HepG2 (cell line): ENCODE measurements around the gene GGNBP2. TPM values are rescaled to one million over a fixed set of nuclear protein-coding genes. Genes with fewer than 3 reads are reported as not detected.

Experiments used
- CCDC6 ChIP-seq: sonication (generic); formaldehyde crosslinking; IDR thresholded peaks from 2 replicates; pipeline ENCODE4 v1.8.1; 2022; ENCODE audit warnings: mild to moderate bottlenecking, missing genetic modification reagents, moderate library complexity
- HMGA1 ChIP-seq: sonication (generic); formaldehyde crosslinking; conservative IDR thresholded peaks from 2 replicates; pipeline ENCODE4 v1.4.0; 2020; ENCODE audit warnings: missing genetic modification reagents
- MAF1 ChIP-seq: sonication (generic); formaldehyde crosslinking; IDR thresholded peaks from 2 replicates; pipeline ENCODE4 v1.5.0; 2020; ENCODE audit warnings: missing genetic modification reagents, borderline replicate concordance
- MAFF ChIP-seq: IDR thresholded peaks from 2 replicates; pipeline ENCODE4 v1.6.1; 2011; ENCODE audit warnings: low read depth, low read length, improper control_type of control experiment
- MTA3 ChIP-seq: sonication (generic); formaldehyde crosslinking; IDR thresholded peaks from 2 replicates; pipeline ENCODE4 v1.4.0; 2020; ENCODE audit warnings: missing genetic modification reagents
- REL ChIP-seq: sonication (generic); formaldehyde crosslinking; conservative IDR thresholded peaks from 2 replicates; pipeline ENCODE4 v1.8.0; 2022; ENCODE audit warnings: mild to moderate bottlenecking, missing genetic modification reagents, moderate library complexity
- SIX4 ChIP-seq: sonication (generic); formaldehyde crosslinking; IDR thresholded peaks from 2 replicates; pipeline ENCODE4 v1.4.0; 2020; ENCODE audit warnings: missing genetic modification reagents
- SMYD3 ChIP-seq: sonication (generic); formaldehyde crosslinking; IDR thresholded peaks from 2 replicates; pipeline ENCODE4 v1.8.1; 2023; ENCODE audit warnings: mild to moderate bottlenecking, missing genetic modification reagents
- SNAI1 ChIP-seq: sonication (generic); formaldehyde crosslinking; IDR thresholded peaks from 2 replicates; pipeline ENCODE4 v1.5.0; 2020; ENCODE audit warnings: mild to moderate bottlenecking, missing genetic modification reagents, borderline replicate concordance
- SNAPC2 ChIP-seq: sonication (generic); formaldehyde crosslinking; IDR thresholded peaks from 2 replicates; pipeline ENCODE4 v1.8.1; 2022; ENCODE audit warnings: mild to moderate bottlenecking, missing genetic modification reagents
- SOX6 ChIP-seq, 2 experiments: fragments of 450-650 bp in 1 of 2; sonication (generic) in 1 of 2; formaldehyde crosslinking in 1 of 2; IDR thresholded peaks; 2 replicates each; pipeline versions ENCODE4 v1.4.0 to v1.6.1; 2017 to 2020; ENCODE audit warnings: antibody characterized with exemption in 1 of 2, mild to moderate bottlenecking in 1 of 2, missing genetic modification reagents in 1 of 2
- SP1 ChIP-seq, 2 experiments: fragments of 450-650 bp in 1 of 2; sonication (generic) in 1 of 2; formaldehyde crosslinking in 1 of 2; IDR thresholded peaks; 2 replicates each; pipeline versions ENCODE4 v1.4.0 to v1.6.1; 2016 to 2020; ENCODE audit warnings: missing genetic modification reagents in 1 of 2
- SRSF4 ChIP-seq: fragments of 200-400 bp; formaldehyde crosslinking; IDR thresholded peaks from one replicate; pipeline ENCODE4 v1.6.1; 2018; ENCODE audit warnings: mild to moderate bottlenecking, low read depth, low read length, moderate library complexity; ENCODE audit not compliant: poor library complexity, severe bottlenecking
- SYNCRIP ChIP-seq: fragments of 200-400 bp; formaldehyde crosslinking; IDR thresholded peaks from 2 replicates; pipeline ENCODE4 v1.6.1; 2018; ENCODE audit warnings: mild to moderate bottlenecking, low read depth, low read length; ENCODE audit not compliant: insufficient read depth
- U2AF2 ChIP-seq: fragments of 200-400 bp; formaldehyde crosslinking; IDR thresholded peaks from 2 replicates; pipeline ENCODE4 v1.6.1; 2017; ENCODE audit warnings: low read depth, mild to moderate bottlenecking, low read length
- ZBTB3 ChIP-seq: sonication (generic); formaldehyde crosslinking; IDR thresholded peaks from 2 replicates; pipeline ENCODE4 v1.4.0; 2020; ENCODE audit warnings: low read depth, mild to moderate bottlenecking, moderate library complexity, missing genetic modification reagents, borderline replicate concordance
- ZMYM3 ChIP-seq: sonication (generic); formaldehyde crosslinking; IDR thresholded peaks from 2 replicates; pipeline ENCODE4 v1.5.1; 2020; ENCODE audit warnings: mild to moderate bottlenecking, missing genetic modification reagents
- ZNF343 ChIP-seq: sonication (generic); formaldehyde crosslinking; IDR thresholded peaks from 2 replicates; pipeline ENCODE4 v1.4.0; 2020; ENCODE audit warnings: mild to moderate bottlenecking, missing genetic modification reagents
- ZNF75D ChIP-seq: sonication (generic); formaldehyde crosslinking; IDR thresholded peaks from 2 replicates; pipeline ENCODE4 v1.8.1; 2023; ENCODE audit warnings: missing genetic modification reagents, mild to moderate bottlenecking, borderline replicate concordance
- ZNF782 ChIP-seq: sonication (generic); formaldehyde crosslinking; IDR thresholded peaks from 2 replicates; pipeline ENCODE4 v1.4.0; 2020; ENCODE audit warnings: missing genetic modification reagents, mild to moderate bottlenecking, borderline replicate concordance
- ZNF790 ChIP-seq: sonication (generic); formaldehyde crosslinking; IDR thresholded peaks from 2 replicates; pipeline ENCODE4 v1.8.0; 2022; ENCODE audit warnings: missing genetic modification reagents, mild to moderate bottlenecking, borderline replicate concordance
- ZSCAN9 ChIP-seq: IDR thresholded peaks from 2 replicates; pipeline ENCODE4 v1.6.1; 2016; ENCODE audit warnings: borderline replicate concordance
- polyA plus RNA-seq, 8 experiments: library from polyadenylated mRNA; depleted of rRNA in 3 of 8; stranded (reverse) in 7 of 8; unstranded in 1 of 8; fragments of >200 nt; fragmentation: Illumina TruSeq in 4 of 8; extraction: Trizol in 4 of 8; gene quantifications; 2 replicates each; pipeline versions ENCODE4 v1.2.1 to v1.2.3, GENCODE V29; 2011 to 2016; ENCODE audit warnings: low read depth in 4 of 8, missing spikeins in 1 of 8, mixed read lengths in 1 of 8; ENCODE audit not compliant: insufficient read depth in 1 of 8
- total RNA-seq, 5 experiments: library from RNA; depleted of rRNA; stranded (reverse); fragments of >200 nt; fragmentation: Illumina TruSeq; extraction: Trizol; gene quantifications; 2 replicates each; pipeline ENCODE4 v1.2.3, GENCODE V29; 2016; ENCODE audit warnings: low read depth in 1 of 5
- TF ChIP-seq, protein P1 (sequence below): sonication (generic); formaldehyde crosslinking; IDR thresholded peaks from 2 replicates; pipeline ENCODE4 v1.4.0; 2020; ENCODE audit warnings: missing genetic modification reagents, mild to moderate bottlenecking, borderline replicate concordance
- TF ChIP-seq, protein P2 (sequence below): sonication (generic); formaldehyde crosslinking; IDR thresholded peaks from 2 replicates; pipeline ENCODE4 v1.8.0; 2022; ENCODE audit warnings: missing genetic modification reagents, mild to moderate bottlenecking, moderate library complexity, borderline replicate concordance
- TF ChIP-seq, protein P3 (sequence below): sonication (generic); formaldehyde crosslinking; IDR thresholded peaks from 2 replicates; pipeline ENCODE4 v1.5.0; 2020; ENCODE audit warnings: missing genetic modification reagents, mild to moderate bottlenecking, borderline replicate concordance
- TF ChIP-seq, protein P4 (sequence below): sonication (generic); formaldehyde crosslinking; IDR thresholded peaks from 2 replicates; pipeline ENCODE4 v1.5.1; 2020; ENCODE audit warnings: mild to moderate bottlenecking, missing genetic modification reagents, borderline replicate concordance

The GGNBP2 gene
- total and polyA plus RNA-seq, 2 of the 13 experiments (the other 11 are each of a cell fraction or from before 2014, with no cell fraction given): 53.3 to 84.2 TPM

DNA sequence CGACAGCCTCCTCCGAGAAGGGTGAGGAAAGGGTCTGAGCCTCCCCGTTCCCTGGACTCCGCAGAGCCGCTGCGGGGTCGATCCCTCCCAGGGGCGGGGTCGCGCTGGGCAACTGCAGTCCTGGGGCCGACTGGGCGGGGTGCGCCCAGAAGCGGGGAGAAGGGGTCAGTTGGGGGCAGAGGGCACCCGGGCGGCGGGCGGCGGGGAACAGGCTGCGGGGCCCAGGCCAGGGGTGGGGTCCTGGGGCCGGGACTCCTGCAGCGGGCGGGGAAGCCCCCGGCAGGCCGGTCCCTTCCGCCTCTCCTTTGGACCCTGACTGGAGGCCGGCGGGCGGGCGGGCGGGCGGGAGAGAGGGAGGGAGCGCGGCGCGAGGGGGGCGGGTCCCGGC is 352 bp downstream of the GGNBP2 start (continued):
- TF ChIP-seq SNAPC2 (CRISPR knock-in tag) (no peak), SMYD3 (CRISPR knock-in tag) (0 out of 2 replicates have a peak, but pooled peaks have one; percentile 29), MAF1 (CRISPR knock-in tag) (no peak), SP1 (IDR thresholded peaks at IDR 0.05) (no peak), SP1 (CRISPR knock-in tag; IDR thresholded peaks at IDR 0.05) (no peak), REL (no peak), ZNF75D (CRISPR knock-in tag) (no peak), U2AF2 (no peak), ZNF790 (CRISPR knock-in tag) (no peak), SNAI1 (CRISPR knock-in tag) (no peak; the same call in 1 of the 2 replicates), MAFF (no peak), ZBTB3 (no peak), SYNCRIP (no peak), MTA3 (CRISPR knock-in tag) (no peak), ZSCAN9 (no peak), SOX6 (IDR thresholded peaks at IDR 0.05) (no peak), SOX6 (CRISPR knock-in tag; IDR thresholded peaks at IDR 0.05) (no peak), SIX4 (CRISPR knock-in tag) (no peak), ZNF343 (CRISPR knock-in tag) (no peak; the same call in 1 of the 2 replicates), SRSF4 (no peak), ZNF782 (CRISPR knock-in tag) (no peak), HMGA1 (CRISPR knock-in tag) (no peak), ZMYM3 (CRISPR knock-in tag) (no peak), CCDC6 (CRISPR knock-in tag) (no peak)
- TF ChIP-seq, protein P1, sequence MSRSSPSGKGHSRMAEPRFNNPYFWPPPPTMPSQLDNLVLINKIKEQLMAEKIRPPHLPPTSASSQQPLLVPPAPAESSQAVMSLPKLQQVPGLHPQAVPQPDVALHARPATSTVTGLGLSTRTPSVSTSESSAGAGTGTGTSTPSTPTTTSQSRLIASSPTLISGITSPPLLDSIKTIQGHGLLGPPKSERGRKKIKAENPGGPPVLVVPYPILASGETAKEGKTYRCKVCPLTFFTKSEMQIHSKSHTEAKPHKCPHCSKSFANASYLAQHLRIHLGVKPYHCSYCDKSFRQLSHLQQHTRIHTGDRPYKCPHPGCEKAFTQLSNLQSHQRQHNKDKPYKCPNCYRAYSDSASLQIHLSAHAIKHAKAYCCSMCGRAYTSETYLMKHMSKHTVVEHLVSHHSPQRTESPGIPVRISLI (CRISPR knock-in tag): no peak
- TF ChIP-seq, protein P2, sequence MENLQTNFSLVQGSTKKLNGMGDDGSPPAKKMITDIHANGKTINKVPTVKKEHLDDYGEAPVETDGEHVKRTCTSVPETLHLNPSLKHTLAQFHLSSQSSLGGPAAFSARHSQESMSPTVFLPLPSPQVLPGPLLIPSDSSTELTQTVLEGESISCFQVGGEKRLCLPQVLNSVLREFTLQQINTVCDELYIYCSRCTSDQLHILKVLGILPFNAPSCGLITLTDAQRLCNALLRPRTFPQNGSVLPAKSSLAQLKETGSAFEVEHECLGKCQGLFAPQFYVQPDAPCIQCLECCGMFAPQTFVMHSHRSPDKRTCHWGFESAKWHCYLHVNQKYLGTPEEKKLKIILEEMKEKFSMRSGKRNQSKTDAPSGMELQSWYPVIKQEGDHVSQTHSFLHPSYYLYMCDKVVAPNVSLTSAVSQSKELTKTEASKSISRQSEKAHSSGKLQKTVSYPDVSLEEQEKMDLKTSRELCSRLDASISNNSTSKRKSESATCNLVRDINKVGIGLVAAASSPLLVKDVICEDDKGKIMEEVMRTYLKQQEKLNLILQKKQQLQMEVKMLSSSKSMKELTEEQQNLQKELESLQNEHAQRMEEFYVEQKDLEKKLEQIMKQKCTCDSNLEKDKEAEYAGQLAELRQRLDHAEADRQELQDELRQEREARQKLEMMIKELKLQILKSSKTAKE (CRISPR knock-in tag): 0 out of 2 replicates have a peak, but pooled peaks have one; percentile 1
- TF ChIP-seq, protein P3, sequence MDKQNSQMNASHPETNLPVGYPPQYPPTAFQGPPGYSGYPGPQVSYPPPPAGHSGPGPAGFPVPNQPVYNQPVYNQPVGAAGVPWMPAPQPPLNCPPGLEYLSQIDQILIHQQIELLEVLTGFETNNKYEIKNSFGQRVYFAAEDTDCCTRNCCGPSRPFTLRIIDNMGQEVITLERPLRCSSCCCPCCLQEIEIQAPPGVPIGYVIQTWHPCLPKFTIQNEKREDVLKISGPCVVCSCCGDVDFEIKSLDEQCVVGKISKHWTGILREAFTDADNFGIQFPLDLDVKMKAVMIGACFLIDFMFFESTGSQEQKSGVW (CRISPR knock-in tag): no peak
- TF ChIP-seq, protein P4, sequence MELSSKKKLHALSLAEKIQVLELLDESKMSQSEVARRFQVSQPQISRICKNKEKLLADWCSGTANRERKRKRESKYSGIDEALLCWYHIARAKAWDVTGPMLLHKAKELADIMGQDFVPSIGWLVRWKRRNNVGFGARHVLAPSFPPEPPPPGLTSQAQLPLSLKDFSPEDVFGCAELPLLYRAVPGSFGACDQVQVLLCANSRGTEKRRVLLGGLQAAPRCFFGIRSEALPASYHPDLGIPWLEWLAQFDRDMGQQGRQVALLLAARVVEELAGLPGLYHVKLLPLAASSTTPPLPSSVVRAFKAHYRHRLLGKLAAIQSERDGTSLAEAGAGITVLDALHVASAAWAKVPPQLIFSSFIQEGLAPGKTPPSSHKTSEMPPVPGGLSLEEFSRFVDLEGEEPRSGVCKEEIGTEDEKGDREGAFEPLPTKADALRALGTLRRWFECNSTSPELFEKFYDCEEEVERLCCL (CRISPR knock-in tag): no peak
